ENCODE measurements around the gene PRR13. TPM values are rescaled to one million over a fixed set of nuclear protein-coding genes. Genes with fewer than 3 reads are reported as not detected.
"Not testable (repeated sequence)": the region's sequence is repeated elsewhere in the genome, so short reads cannot be mapped to it uniquely, and the experiment has no call there.

The PRR13 gene
- total RNA-seq, 1 donor from 2014 or later, result 29.0 TPM

GRCh38 chr12:53480491-53481442 is 39.2 kb downstream of the PRR13 start:
- TF ChIP-seq CTCF (IDR thresholded peaks at IDR 0.05; ENCODE audit: insufficient read depth, low read length, severe bottlenecking), result no peak
- Histone ChIP-seq H3K36me3 (ENCODE audit: control insufficient read depth, insufficient read depth, low read length) (peaks cover 30% of the 10 kb centered on the region), H3K4me3 (ENCODE audit: low read depth, low read length) (no peak overlapping the region), H3K27me3 (ENCODE audit: control insufficient read depth, insufficient read depth, low read length) (no peaks in the 10 kb centered on the region)
- DNase-seq (ENCODE audit: low read depth) (no peak), FAIRE-seq (no peak)

- not testable (repeated sequence) for DNase-seq (ENCODE audit: low read depth); H3K4me3 ChIP-seq (ENCODE audit: low read depth, low read length); H3K27me3 ChIP-seq (ENCODE audit: control insufficient read depth, insufficient read depth, low read length); FAIRE-seq
- H3K36me3 ChIP-seq (ENCODE audit: control insufficient read depth, insufficient read depth, low read length), result peaks cover 26% of the 10 kb centered on the region
These were observed 39.9 kb downstream of the PRR13 start for GRCh38 chr12:53481458-53481857.

- Histone ChIP-seq H3K36me3 (ENCODE audit: control insufficient read depth, insufficient read depth, low read length) (peaks cover 23% of the 10 kb centered on the region), H3K27me3 (ENCODE audit: control insufficient read depth, insufficient read depth, low read length) (no peaks in the 10 kb centered on the region), H3K4me3 (ENCODE audit: low read depth, low read length) (no peak overlapping the region)
- FAIRE-seq (no peak), DNase-seq (ENCODE audit: low read depth) (no peak)
- peak; percentile 20 for TF ChIP-seq CTCF (IDR thresholded peaks at IDR 0.05; ENCODE audit: insufficient read depth, low read length, severe bottlenecking)
These were observed 40.5 kb downstream of the PRR13 start for GRCh38 chr12:53481939-53482586.

- DNase-seq (ENCODE audit: low read depth) (no peak), FAIRE-seq (no peak)
- Histone ChIP-seq H3K4me3 (ENCODE audit: low read depth, low read length) (no peak overlapping the region), H3K27me3 (ENCODE audit: control insufficient read depth, insufficient read depth, low read length) (no peaks in the 10 kb centered on the region), H3K36me3 (ENCODE audit: control insufficient read depth, insufficient read depth, low read length) (peaks cover 23% of the 10 kb centered on the region)
- TF ChIP-seq CTCF (IDR thresholded peaks at IDR 0.05; ENCODE audit: insufficient read depth, low read length, severe bottlenecking), result no peak
These were observed 41.2 kb downstream of the PRR13 start for GRCh38 chr12:53482626-53483168.

- Histone ChIP-seq H3K27me3 (ENCODE audit: control insufficient read depth, insufficient read depth, low read length) (no peaks in the 10 kb centered on the region), H3K36me3 (ENCODE audit: control insufficient read depth, insufficient read depth, low read length) (peaks cover 26% of the 10 kb centered on the region)
- no peak for DNase-seq (ENCODE audit: low read depth)
These were observed 41.9 kb downstream of the PRR13 start for GRCh38 chr12:53483225-53483978.

More at GRCh38 chr12:53483225-53483978, 41.9 kb downstream of the PRR13 start:
- no peak overlapping the region for H3K4me3 ChIP-seq (ENCODE audit: low read depth, low read length)
- FAIRE-seq, result no peak
- TF ChIP-seq CTCF (IDR thresholded peaks at IDR 0.05; ENCODE audit: insufficient read depth, low read length, severe bottlenecking), result no peak
